ENCODE results near the gene GRIN2C. TPM values are rescaled to one million over a fixed set of nuclear protein-coding genes. Genes with fewer than 3 reads are reported as not detected.

GRIN2C gene
- total RNA-seq, 2 experiments from 2014 or later: not detected

DNA sequence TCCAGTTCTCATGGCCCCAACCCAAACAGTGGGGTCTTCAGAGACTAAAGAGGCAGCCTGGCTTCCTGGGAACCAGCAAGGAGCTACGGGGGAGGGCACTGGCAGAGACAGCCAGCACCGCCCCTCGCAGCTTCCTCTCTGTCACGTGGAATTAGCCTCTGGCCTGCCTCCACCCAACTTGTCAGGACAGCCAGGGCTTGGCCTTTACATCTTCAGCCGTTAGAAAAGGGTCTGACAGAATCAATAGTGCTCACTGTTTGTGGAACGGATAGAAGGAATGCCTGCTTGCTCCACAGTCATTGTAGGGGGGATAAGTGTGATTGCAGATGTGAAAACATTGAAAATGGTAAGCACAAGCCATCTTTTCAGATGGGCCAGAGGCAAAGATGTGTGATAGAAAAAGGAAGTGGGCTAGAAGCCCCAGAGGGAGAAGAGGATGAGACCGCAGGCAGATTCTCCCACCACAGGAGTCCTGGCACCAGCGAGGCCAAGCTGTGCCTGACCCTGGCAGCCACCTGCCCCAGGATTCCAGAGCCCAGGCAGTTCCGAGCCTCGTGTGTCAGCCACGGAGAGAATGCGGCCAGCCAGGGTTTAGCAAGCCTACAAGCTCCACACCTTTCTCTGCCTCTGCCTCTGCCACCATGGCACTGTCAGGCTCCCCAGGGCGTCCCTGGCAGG lies 18.6 kb downstream of the GRIN2C start:
- Mint-ChIP-seq H3K27me3 (peaks cover 11% of the 10 kb centered on the region), H3K4me1 (peaks cover 6% of the 10 kb centered on the region), H3K36me3 (ENCODE audit: low read depth) (peaks cover 6% of the 10 kb centered on the region), H3K4me3 (no peak overlapping the region), H3K27ac (no peak overlapping the region), H3K9me3 (ENCODE audit: low read depth) (no peaks in the 10 kb centered on the region)
- DNase-seq: no peak
- ChIA-PET POLR2A (no interaction called here), CTCF (interaction anchor here (0.7 kb wide), 1 partner anchor 96 kb away, joined by 3 read pairs; no protein-coding TSS in a partner anchor)
- ATAC-seq: no peak
- intact Hi-C loops (cut with DNase I, micrococcal nuclease): no loop called here

DNA sequence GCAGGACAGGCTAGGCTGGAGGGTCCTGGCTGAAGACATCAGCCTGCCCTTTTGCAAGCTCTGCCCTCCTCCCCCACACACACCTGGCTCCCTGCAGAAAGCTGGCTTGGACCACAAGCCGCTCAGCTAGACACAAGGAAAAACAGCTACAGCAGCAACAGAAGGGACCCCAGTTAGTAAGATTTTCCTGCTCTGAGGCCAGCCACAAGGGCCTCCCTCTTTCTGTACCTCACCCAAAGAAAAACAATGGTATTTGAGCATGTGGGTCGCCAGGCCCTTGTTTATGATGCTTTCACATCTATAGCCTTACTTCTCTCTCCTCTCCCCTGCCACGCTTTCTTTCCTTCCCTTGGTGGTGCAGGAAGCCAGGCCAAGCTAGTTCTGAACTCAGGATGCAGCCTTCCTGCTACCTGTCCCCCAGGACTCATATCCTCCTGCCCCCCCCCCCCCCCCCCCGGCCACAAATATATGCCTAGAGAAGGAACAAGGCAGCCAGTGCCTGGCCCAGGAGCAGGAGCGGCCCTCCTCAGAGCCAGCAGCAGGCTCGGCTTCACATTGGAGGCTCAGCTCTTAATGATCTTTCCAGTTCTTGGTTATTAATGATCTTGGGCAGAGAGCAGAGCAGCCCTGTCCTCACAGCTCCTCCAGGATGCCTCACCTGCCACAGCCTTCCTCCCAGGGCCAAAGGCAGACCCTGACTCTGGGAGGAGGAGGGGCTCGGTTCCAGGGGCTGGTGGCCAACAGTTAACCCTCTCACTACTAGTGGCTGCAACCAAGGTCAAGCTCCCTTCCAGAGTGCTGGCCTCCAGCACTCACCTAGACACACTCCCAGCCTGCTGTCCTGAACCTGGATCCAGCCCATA lies 19.5 kb downstream of the GRIN2C start:
- ATAC-seq (no peak), DNase-seq (no peak)
- CTCF ChIA-PET: interaction anchor here (0.6 to 2.0 kb wide), 3 partner anchors 25 to 84 kb away, joined by 3 to 6 read pairs (median 5); partner anchors contain the start of gene OTOP2
- H3K27ac Mint-ChIP-seq: no peak overlapping the region
- no peaks in the 10 kb centered on the region for H3K9me3 Mint-ChIP-seq (ENCODE audit: low read depth)
- no peak overlapping the region for H3K4me3 Mint-ChIP-seq
- H3K27me3 Mint-ChIP-seq: peaks cover 11% of the 10 kb centered on the region
- H3K4me1 Mint-ChIP-seq: peaks cover 6% of the 10 kb centered on the region
- POLR2A ChIA-PET: interaction anchor here (0.8 kb wide), 1 partner anchor 12 kb away, joined by 3 read pairs; no protein-coding TSS in a partner anchor
- intact Hi-C loops (cut with DNase I, micrococcal nuclease): no loop called here
- peaks cover 11% of the 10 kb centered on the region for H3K36me3 Mint-ChIP-seq (ENCODE audit: low read depth)

DNA sequence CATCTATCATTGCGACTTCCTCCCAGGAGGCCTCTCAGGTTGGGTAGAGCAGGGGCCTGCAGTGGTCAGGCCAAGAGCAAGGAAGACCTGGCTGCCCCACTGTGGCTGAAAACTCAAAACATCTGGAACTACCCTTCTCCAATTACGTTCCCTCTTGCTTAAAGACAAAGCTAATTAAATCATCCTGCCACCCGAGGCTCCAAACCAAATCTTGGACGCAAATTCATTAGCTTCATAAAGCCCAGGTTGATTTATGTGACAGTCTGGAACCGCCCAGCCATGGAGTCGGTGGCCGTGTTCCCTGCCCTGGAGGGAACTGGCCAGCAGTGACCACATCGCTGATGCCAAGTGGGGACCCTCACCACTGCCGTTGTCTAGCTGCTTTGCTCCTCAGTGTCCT lies 21.4 kb downstream of the GRIN2C start:
- intact Hi-C loops (cut with DNase I, micrococcal nuclease): no loop called here
- Mint-ChIP-seq H3K27ac (no peak overlapping the region), H3K9me3 (ENCODE audit: low read depth) (no peaks in the 10 kb centered on the region), H3K27me3 (peaks cover 8% of the 10 kb centered on the region), H3K4me1 (peaks cover 6% of the 10 kb centered on the region), H3K4me3 (no peak overlapping the region), H3K36me3 (ENCODE audit: low read depth) (peaks cover 11% of the 10 kb centered on the region)
- ATAC-seq: no peak
- POLR2A ChIA-PET: no interaction called here
- CTCF ChIA-PET: interaction anchor here (2.0 kb wide), 1 partner anchor 27 kb away, joined by 6 read pairs; no protein-coding TSS in a partner anchor
- DNase-seq: no peak

DNA sequence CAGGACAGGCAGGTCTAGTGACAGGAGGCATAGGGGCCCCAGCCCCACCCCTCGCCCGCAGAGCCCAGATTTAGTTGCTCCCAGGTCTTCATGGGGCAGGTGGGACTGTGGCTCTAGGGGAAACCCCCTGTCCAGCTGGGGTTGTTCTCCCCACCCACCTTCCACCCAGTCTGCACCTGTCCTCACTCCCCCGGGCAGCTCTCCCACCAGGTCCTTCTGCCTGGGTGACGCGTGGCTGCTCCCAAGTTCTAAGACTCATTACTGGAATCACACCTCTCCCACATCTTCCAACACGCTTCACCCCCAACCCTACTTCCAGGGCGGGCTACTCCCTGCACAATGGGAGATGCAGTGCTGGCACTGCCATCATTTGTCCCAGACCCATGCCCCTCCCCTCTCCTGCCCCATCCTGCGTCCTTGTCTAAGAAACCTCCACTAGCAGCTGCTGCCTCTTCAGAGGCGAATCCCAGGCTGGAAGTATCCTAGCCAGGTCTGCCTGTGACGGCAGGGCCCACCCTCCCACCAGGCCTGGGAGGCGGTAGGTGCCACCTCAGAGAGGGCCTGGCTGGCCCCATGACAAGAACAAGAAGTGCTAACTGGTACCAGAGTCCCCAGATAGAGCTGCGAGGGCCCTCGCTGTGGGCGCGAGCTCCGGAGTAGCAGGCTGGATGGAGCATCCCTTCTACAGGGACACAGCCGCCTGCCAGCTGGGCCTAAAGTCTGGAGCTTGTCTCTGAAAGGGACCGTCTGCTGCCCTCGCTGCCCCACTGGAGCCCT lies 22.8 kb downstream of the GRIN2C start:
- POLR2A ChIA-PET: no interaction called here
- ATAC-seq (no peak), DNase-seq (no peak)
- Mint-ChIP-seq H3K27me3 (peaks cover 7% of the 10 kb centered on the region), H3K27ac (no peak overlapping the region), H3K4me1 (peaks cover 6% of the 10 kb centered on the region), H3K4me3 (no peak overlapping the region), H3K9me3 (ENCODE audit: low read depth) (no peaks in the 10 kb centered on the region), H3K36me3 (ENCODE audit: low read depth) (peaks cover 13% of the 10 kb centered on the region)
- intact Hi-C loops (cut with DNase I, micrococcal nuclease): no loop called here
- CTCF ChIA-PET: no interaction called here

- H3K27me3 Mint-ChIP-seq: peaks cover 2% of the 10 kb centered on the region
- no peak overlapping the region for H3K4me3 Mint-ChIP-seq
- ATAC-seq (no peak), DNase-seq (no peak)
- no peak overlapping the region for H3K27ac Mint-ChIP-seq
- ChIA-PET POLR2A (no interaction called here), CTCF (no interaction called here)
- intact Hi-C loops (cut with DNase I, micrococcal nuclease): no loop called here
- peaks cover 13% of the 10 kb centered on the region for H3K36me3 Mint-ChIP-seq (ENCODE audit: low read depth)
- H3K9me3 Mint-ChIP-seq (ENCODE audit: low read depth): no peaks in the 10 kb centered on the region
- H3K4me1 Mint-ChIP-seq: peaks cover 6% of the 10 kb centered on the region
Observed at GRCh38 chr17:74836191-74836590, 23.5 kb downstream of the GRIN2C start.

DNA sequence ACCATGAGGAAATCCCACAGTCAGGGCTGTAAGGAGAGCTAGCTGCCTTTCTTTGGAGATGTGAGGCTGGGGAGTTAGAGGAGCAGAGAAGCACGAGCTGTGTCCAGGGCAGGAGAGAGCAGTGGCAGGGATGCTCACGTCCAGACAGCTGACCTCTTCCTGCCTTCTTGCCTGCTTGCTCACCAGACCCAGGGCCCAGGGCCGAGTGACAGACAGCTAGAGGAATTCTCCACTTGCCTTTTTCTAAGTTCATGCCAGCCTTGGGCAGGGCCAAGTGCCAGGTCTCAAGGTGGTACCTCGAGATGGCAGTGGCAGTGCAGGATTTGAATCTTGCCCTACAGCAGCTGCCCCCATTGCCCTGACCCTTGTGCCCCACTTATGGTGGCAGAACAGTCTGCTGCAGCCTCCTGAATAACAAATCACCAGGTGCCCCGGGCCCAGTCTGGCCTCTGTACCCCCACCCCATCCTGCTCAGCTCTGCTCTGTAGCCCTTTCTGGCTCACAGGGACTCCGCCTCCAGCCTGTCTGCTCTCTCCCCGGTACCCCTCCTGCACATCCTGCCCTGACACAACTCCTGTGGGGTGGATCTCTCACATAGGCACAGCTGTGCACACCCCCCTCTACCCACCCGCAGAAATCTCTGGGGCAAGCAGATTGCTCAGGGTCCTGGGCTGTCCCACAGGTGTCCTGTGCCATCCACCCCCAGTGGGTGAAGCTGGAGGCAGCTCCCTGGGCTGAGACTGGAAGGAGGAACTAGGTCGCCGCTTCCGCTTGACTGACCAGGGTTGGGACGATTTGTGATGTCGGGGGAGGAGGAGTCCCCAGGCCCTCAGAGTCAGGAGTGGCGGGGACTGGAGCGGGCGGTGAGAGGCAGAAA lies 25.9 kb downstream of the GRIN2C start:
- ChIA-PET CTCF (interaction anchor here (0.7 to 1.9 kb wide), 3 partner anchors 9 to 61 kb away, joined by 3 to 6 read pairs (median 5); no protein-coding TSS in a partner anchor), POLR2A (no interaction called here)
- Mint-ChIP-seq H3K4me1 (no peaks in the 10 kb centered on the region), H3K4me3 (no peak overlapping the region), H3K36me3 (ENCODE audit: low read depth) (peaks cover 13% of the 10 kb centered on the region), H3K27me3 (no peaks in the 10 kb centered on the region), H3K9me3 (ENCODE audit: low read depth) (no peaks in the 10 kb centered on the region), H3K27ac (no peak overlapping the region)
- ATAC-seq: no peak
- intact Hi-C loops (cut with DNase I, micrococcal nuclease): no loop called here
- no peak for DNase-seq

DNA sequence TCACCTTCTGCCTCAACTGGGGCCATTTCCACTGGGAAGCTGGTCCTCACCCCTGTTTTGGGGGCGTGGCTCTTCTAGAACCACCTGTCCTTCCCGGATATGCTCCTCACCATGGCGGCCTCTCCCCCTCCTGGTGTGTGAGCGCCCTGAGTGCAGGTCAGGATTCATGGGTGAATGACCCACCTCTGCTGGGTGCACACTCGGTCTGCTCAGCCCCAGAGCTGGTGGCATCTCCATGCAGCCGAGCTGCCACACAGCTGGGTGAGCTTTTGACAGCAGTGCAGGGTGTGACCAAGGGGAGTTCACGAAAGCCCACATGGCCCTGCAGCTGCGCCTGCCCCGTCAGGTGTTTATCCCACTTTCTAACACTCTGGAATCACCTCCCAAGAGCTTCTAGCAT lies 27.3 kb downstream of the GRIN2C start:
- CTCF ChIA-PET: interaction anchor here (0.7 to 1.9 kb wide), 4 partner anchors 10 to 49 kb away, joined by 3 to 6 read pairs (median 4); no protein-coding TSS in a partner anchor
- H3K4me1 Mint-ChIP-seq: no peaks in the 10 kb centered on the region
- H3K27ac Mint-ChIP-seq: no peak overlapping the region
- no peak for DNase-seq
- intact Hi-C loops (cut with DNase I, micrococcal nuclease): no loop called here
- H3K9me3 Mint-ChIP-seq (ENCODE audit: low read depth): no peaks in the 10 kb centered on the region
- POLR2A ChIA-PET: no interaction called here
- peaks cover 13% of the 10 kb centered on the region for H3K36me3 Mint-ChIP-seq (ENCODE audit: low read depth)
- ATAC-seq: no peak
- no peak overlapping the region for H3K4me3 Mint-ChIP-seq
- no peaks in the 10 kb centered on the region for H3K27me3 Mint-ChIP-seq

DNA sequence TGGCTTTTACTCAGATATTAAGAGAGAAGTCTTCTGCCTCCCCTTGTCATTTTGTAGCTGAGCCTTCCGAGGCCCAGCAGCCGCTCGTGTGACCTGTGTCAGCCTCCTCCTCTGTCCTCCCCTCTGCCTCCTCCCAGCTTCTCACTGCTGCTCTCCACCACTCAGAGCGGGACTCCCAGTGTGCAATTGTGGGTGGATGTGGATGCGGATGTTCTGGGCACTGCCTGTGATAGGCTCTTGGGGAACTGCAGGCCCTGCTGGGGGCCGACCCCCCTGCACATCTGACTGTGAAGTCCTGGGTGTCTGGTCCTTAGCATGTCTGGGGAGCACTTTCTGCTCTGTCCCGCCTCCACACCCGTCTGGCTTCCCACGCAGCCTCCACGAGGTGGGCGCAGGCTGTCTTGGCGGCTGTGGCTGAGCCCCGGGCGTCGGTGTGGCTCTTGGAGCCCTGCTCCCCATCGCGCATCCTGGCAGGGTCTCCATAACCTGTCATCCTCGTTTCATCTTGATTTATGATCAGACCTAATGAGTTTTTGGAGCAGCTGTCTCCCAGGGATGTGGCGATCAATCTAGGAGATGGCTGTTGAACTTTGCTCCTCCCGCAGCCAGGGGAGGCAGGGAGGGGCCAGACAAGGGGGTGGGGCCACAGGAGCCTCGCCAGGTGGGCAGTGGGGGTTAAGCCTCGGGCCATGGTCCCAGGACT lies 28.1 kb downstream of the GRIN2C start:
- no peaks in the 10 kb centered on the region for H3K27me3 Mint-ChIP-seq
- CTCF ChIA-PET: interaction anchor here (0.5 to 0.9 kb wide), 3 partner anchors 17 to 266 kb away, joined by 3 read pairs; no protein-coding TSS in a partner anchor
- intact Hi-C loops (cut with DNase I, micrococcal nuclease): no loop called here
- no peaks in the 10 kb centered on the region for H3K4me1 Mint-ChIP-seq
- no peaks in the 10 kb centered on the region for H3K9me3 Mint-ChIP-seq (ENCODE audit: low read depth)
- ATAC-seq (no peak), DNase-seq (no peak)
- POLR2A ChIA-PET: no interaction called here
- H3K27ac Mint-ChIP-seq: no peak overlapping the region
- H3K4me3 Mint-ChIP-seq: no peak overlapping the region
- peaks cover 10% of the 10 kb centered on the region for H3K36me3 Mint-ChIP-seq (ENCODE audit: low read depth)

DNA sequence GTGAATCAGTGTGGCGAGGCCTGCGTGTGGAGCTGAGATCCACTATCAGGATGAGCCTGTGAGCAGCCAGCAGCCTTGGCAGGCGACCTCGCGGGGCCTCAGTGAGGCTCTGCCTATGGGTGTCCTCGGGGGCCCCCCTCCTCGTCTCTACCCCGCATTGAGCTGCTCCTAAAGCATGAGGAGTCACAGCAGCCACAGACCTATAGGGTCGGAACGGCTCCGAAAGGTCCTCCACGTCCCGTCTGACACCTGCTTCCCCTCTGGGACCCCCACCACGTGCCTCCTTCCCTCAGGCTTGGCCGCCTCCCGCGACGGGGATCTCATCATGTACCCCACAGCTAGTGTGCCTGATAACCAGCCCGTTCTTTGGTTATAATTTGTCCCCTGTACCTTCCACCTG lies 28.8 kb downstream of the GRIN2C start:
- H3K4me1 Mint-ChIP-seq: no peaks in the 10 kb centered on the region
- peaks cover 5% of the 10 kb centered on the region for H3K36me3 Mint-ChIP-seq (ENCODE audit: low read depth)
- no peak overlapping the region for H3K27ac Mint-ChIP-seq
- DNase-seq: no peak
- no peaks in the 10 kb centered on the region for H3K9me3 Mint-ChIP-seq (ENCODE audit: low read depth)
- no peaks in the 10 kb centered on the region for H3K27me3 Mint-ChIP-seq
- no peak overlapping the region for H3K4me3 Mint-ChIP-seq
- ATAC-seq: no peak
- ChIA-PET POLR2A (no interaction called here), CTCF (interaction anchor here (0.5 to 0.9 kb wide), 2 partner anchors 31 to 265 kb away, joined by 3 read pairs; no protein-coding TSS in a partner anchor)
- intact Hi-C loops (cut with DNase I, micrococcal nuclease): no loop called here

GRCh38 chr17:74827800-74828199 lies 31.9 kb downstream of the GRIN2C start:
- Mint-ChIP-seq H3K27me3 (no peaks in the 10 kb centered on the region), H3K9me3 (ENCODE audit: low read depth) (no peaks in the 10 kb centered on the region), H3K27ac (no peak overlapping the region), H3K4me3 (no peak overlapping the region), H3K4me1 (no peaks in the 10 kb centered on the region), H3K36me3 (ENCODE audit: low read depth) (peaks cover 5% of the 10 kb centered on the region)
- DNase-seq (no peak), ATAC-seq (no peak)
- intact Hi-C loops (cut with DNase I, micrococcal nuclease): no loop called here
- CTCF ChIA-PET: interaction anchor here (0.6 to 0.8 kb wide), 2 partner anchors 17 to 36 kb away, joined by 3 to 5 read pairs; no protein-coding TSS in a partner anchor
- POLR2A ChIA-PET: no interaction called here

Data from activated CD4-positive, alpha-beta T cell treated with anti-CD3 and anti-CD28 coated beads for 36 hours (primary cell).